Measurements from ENCODE around the gene KCNN3. TPM values are rescaled to one million over a fixed set of nuclear protein-coding genes. Genes with fewer than 3 reads are reported as not detected.

The KCNN3 gene
- total RNA-seq, 1 experiment from 2014 or later: not detected

GRCh38 chr1:154878371-154879037 is 8.4 kb upstream of the KCNN3 start:
- H3K4me1 Mint-ChIP-seq (ENCODE audit: low read depth, unreplicated experiment): peaks cover 30% of the 10 kb centered on the region
- H3K36me3 Mint-ChIP-seq (ENCODE audit: insufficient read depth, unreplicated experiment): no peaks in the 10 kb centered on the region
- no peaks in the 10 kb centered on the region for H3K9me3 Mint-ChIP-seq (ENCODE audit: low read depth, unreplicated experiment)
- intact Hi-C loops (cut with micrococcal nuclease; ENCODE audit: unreplicated experiment): loop anchor here (1.0 kb wide), 3 partner anchors 112 to 319 kb away; no protein-coding TSS in a partner anchor
- no peak overlapping the region for H3K27ac Mint-ChIP-seq (ENCODE audit: unreplicated experiment)
- TF ChIP-seq CTCF (IDR thresholded peaks at IDR 0.05; ENCODE audit: unreplicated experiment): peak; percentile 80
- peak; percentile 87 for DNase-seq
- H3K27me3 Mint-ChIP-seq (ENCODE audit: unreplicated experiment): peaks cover 56% of the 10 kb centered on the region
- BruUV-seq (replicated peaks): no TSS peak
- CTCF ChIA-PET: interaction anchor here (0.6 to 1.6 kb wide), 16 partner anchors 9 to 399 kb away, joined by 3 to 23 read pairs (median 4); partner anchors contain the start of gene KCNN3
- H3K4me3 Mint-ChIP-seq (ENCODE audit: low read depth, unreplicated experiment): no peak overlapping the region

GRCh38 chr1:154877370-154877974 is 7.4 kb upstream of the KCNN3 start:
- no TSS peak for BruUV-seq (replicated peaks)

DNA sequence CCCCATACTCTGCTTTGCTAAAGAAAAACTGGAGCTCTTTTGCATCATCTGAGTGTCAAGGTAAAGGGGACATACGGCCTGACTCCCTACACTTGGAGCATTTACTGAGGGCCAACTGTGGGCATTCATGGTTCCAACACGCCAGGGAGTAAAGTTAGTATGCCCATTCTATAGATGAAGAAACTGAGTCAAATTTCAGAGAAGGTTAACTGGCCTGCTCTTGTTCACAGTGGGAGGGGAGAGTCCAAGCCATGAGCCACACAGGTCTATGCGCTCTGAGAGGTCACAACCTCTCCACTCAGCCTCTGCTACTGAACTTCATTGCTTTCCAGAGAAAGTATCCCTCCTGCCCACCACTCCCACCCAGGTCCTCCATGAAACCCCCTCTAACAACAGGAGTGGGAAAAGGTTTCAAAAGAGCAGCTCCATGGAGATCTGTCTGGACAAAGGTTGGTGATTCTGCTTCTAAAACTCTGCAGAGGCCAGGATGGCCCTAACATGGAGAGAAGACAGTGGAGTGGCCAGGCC is 6.8 kb upstream of the KCNN3 start:
- CTCF ChIA-PET: interaction anchor here (1.2 kb wide), 1 partner anchor 9 kb away, joined by 3 read pairs; no protein-coding TSS in a partner anchor
- H3K27me3 Mint-ChIP-seq (ENCODE audit: unreplicated experiment): peaks cover 61% of the 10 kb centered on the region
- no peak for DNase-seq
- H3K4me1 Mint-ChIP-seq (ENCODE audit: low read depth, unreplicated experiment): peaks cover 31% of the 10 kb centered on the region
- no peaks in the 10 kb centered on the region for H3K36me3 Mint-ChIP-seq (ENCODE audit: insufficient read depth, unreplicated experiment)
- TF ChIP-seq CTCF (IDR thresholded peaks at IDR 0.05; ENCODE audit: unreplicated experiment): no peak
- no peak overlapping the region for H3K4me3 Mint-ChIP-seq (ENCODE audit: low read depth, unreplicated experiment)
- no peak overlapping the region for H3K27ac Mint-ChIP-seq (ENCODE audit: unreplicated experiment)
- H3K9me3 Mint-ChIP-seq (ENCODE audit: low read depth, unreplicated experiment): no peaks in the 10 kb centered on the region
- BruUV-seq (replicated peaks): no TSS peak
- intact Hi-C loops (cut with micrococcal nuclease; ENCODE audit: unreplicated experiment): no loop called here

More at GRCh38 chr1:154877370-154877974, 7.4 kb upstream of the KCNN3 start:
- Mint-ChIP-seq H3K4me1 (ENCODE audit: low read depth, unreplicated experiment) (peaks cover 32% of the 10 kb centered on the region), H3K27me3 (ENCODE audit: unreplicated experiment) (peaks cover 65% of the 10 kb centered on the region), H3K27ac (ENCODE audit: unreplicated experiment) (no peak overlapping the region), H3K9me3 (ENCODE audit: low read depth, unreplicated experiment) (no peaks in the 10 kb centered on the region), H3K4me3 (ENCODE audit: low read depth, unreplicated experiment) (no peak overlapping the region), H3K36me3 (ENCODE audit: insufficient read depth, unreplicated experiment) (no peaks in the 10 kb centered on the region)
- peak; percentile 23 for DNase-seq
- CTCF ChIA-PET: interaction anchor here (1.6 kb wide), 1 partner anchor 36 kb away, joined by 3 read pairs; no protein-coding TSS in a partner anchor
- no peak for TF ChIP-seq CTCF (IDR thresholded peaks at IDR 0.05; ENCODE audit: unreplicated experiment)
- intact Hi-C loops (cut with micrococcal nuclease; ENCODE audit: unreplicated experiment): no loop called here

- CTCF ChIA-PET: interaction anchor here (0.5 kb wide), 1 partner anchor 95 kb away, joined by 3 read pairs; no protein-coding TSS in a partner anchor
These were observed 4.4 kb upstream of the KCNN3 start for GRCh38 chr1:154874465-154874864.

More at GRCh38 chr1:154874465-154874864, 4.4 kb upstream of the KCNN3 start:
- H3K4me3 Mint-ChIP-seq (ENCODE audit: low read depth, unreplicated experiment): no peak overlapping the region
- no peak overlapping the region for H3K27ac Mint-ChIP-seq (ENCODE audit: unreplicated experiment)
- H3K36me3 Mint-ChIP-seq (ENCODE audit: insufficient read depth, unreplicated experiment): peaks cover under 1% of the 10 kb centered on the region
- intact Hi-C loops (cut with micrococcal nuclease; ENCODE audit: unreplicated experiment): no loop called here
- TF ChIP-seq CTCF (IDR thresholded peaks at IDR 0.05; ENCODE audit: unreplicated experiment): no peak
- peaks cover 59% of the 10 kb centered on the region for H3K27me3 Mint-ChIP-seq (ENCODE audit: unreplicated experiment)
- H3K4me1 Mint-ChIP-seq (ENCODE audit: low read depth, unreplicated experiment): peaks cover 43% of the 10 kb centered on the region
- H3K9me3 Mint-ChIP-seq (ENCODE audit: low read depth, unreplicated experiment): no peaks in the 10 kb centered on the region
- DNase-seq: no peak
- BruUV-seq (replicated peaks): no TSS peak
